Measurements from ENCODE around the gene EPN2. TPM values are rescaled to one million over a fixed set of nuclear protein-coding genes. Genes with fewer than 3 reads are reported as not detected.

Gene EPN2
- total and polyA plus RNA-seq, 4 donors, result 5.6 to 23.8 (median 12.2) TPM

DNA sequence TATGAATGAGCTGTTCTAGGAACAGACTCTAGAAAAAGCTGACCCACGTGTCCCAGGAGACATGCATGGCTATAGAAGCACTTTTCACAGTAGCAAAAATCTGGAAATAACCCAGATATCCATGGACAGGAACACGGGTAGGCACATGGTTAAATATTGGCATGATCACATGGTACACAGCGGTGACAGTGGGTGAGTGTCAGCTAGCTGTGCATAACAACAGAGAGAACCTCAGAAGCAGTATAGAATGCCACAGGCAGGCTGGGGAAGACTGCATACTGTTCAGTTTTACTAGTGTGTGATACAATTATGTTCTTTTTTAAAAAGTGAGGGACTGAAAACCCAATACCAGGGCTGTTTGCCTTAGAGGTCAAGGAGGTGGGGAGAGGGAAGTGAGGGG is 31.4 kb downstream of the EPN2 start:
- no peak for DNase-seq (ENCODE audit: low spot score)
- H3K36me3 ChIP-seq (ENCODE audit: control insufficient read depth in 4 of 4, insufficient read depth in 3 of 4, low read depth in 1 of 4, low read length in 3 of 4), result no peaks in the 10 kb centered on the region
- no peaks in the 10 kb centered on the region for H3K27me3 ChIP-seq (ENCODE audit: control insufficient read depth in 4 of 4, insufficient read depth in 4 of 4, low read length in 3 of 4)
- H3K4me1 ChIP-seq (ENCODE audit: control insufficient read depth in 4 of 4, insufficient read depth in 4 of 4, low read length in 3 of 4), result peaks cover 8 to 40% (median 34%) of the 10 kb centered on the region in 4 donors
- WGBS, result 25% methylated on average over 3 of the region's 3 CpGs
- H3K27ac ChIP-seq (ENCODE audit: low read depth in 1 of 2, low read length in 2 of 2), result peak overlapping the region; percentile 51 to 61
- H3K9ac ChIP-seq (ENCODE audit: low read depth in 1 of 2, low read length in 2 of 2), result no peak overlapping the region
- no peak for TF ChIP-seq GABPA (IDR thresholded peaks at IDR 0.05 in 1 of 2, conservative IDR thresholded peaks at IDR 0.05 in 1 of 2)
- no peak for TF ChIP-seq FOXA2 (IDR thresholded peaks at IDR 0.05)
- no peaks in the 10 kb centered on the region for H3K9me3 ChIP-seq (ENCODE audit: control insufficient read depth in 4 of 4, low read length in 3 of 4)
- no peak overlapping the region for H3K4me3 ChIP-seq (ENCODE audit: low read depth in 1 of 3, low read length in 3 of 3)

DNA sequence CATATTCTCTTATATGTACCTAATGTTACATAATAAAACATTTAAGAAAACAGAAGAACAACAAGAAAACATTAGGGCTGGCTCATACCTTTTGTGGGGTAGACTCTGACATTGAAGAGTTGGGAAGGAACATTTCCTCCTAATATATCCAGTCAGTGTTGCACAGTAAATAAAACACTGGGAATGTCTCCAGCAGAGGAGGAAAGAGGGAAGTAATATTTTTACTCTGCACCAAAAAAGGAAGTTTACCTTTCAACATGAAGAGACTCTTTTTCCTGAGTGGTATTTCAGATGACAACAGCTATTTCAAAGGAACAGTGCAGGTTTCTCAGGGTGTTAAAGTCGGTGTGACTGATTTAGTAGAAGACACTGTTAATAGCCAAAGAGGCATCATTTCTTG is 31.9 kb downstream of the EPN2 start:
- Histone ChIP-seq H3K9ac (ENCODE audit: low read depth in 1 of 2, low read length in 2 of 2) (no peak overlapping the region), H3K27me3 (ENCODE audit: control insufficient read depth in 4 of 4, insufficient read depth in 4 of 4, low read length in 3 of 4) (no peaks in the 10 kb centered on the region), H3K4me1 (ENCODE audit: control insufficient read depth in 4 of 4, insufficient read depth in 4 of 4, low read length in 3 of 4) (peaks cover 8 to 39% (median 34%) of the 10 kb centered on the region in 4 donors), H3K36me3 (ENCODE audit: control insufficient read depth in 4 of 4, insufficient read depth in 3 of 4, low read depth in 1 of 4, low read length in 3 of 4) (no peaks in the 10 kb centered on the region), H3K27ac (ENCODE audit: low read depth in 1 of 2, low read length in 2 of 2) (peak overlapping the region; percentile 51 to 61), H3K9me3 (ENCODE audit: control insufficient read depth in 4 of 4, low read length in 3 of 4) (no peaks in the 10 kb centered on the region), H3K4me3 (ENCODE audit: low read depth in 1 of 3, low read length in 3 of 3) (no peak overlapping the region)
- 60% methylated on average over 1 of the region's 1 CpG for WGBS
- DNase-seq (ENCODE audit: low spot score), result no peak
- no peak for TF ChIP-seq SP1 (IDR thresholded peaks at IDR 0.05)
- no peak for TF ChIP-seq FOXA2 (IDR thresholded peaks at IDR 0.05)
- TF ChIP-seq TAF1 (conservative IDR thresholded peaks at IDR 0.05), result no peak
- TF ChIP-seq RXRA (IDR thresholded peaks at IDR 0.05), result peak in 1 of 2 donors; percentile 34
- TF ChIP-seq, protein P1, sequence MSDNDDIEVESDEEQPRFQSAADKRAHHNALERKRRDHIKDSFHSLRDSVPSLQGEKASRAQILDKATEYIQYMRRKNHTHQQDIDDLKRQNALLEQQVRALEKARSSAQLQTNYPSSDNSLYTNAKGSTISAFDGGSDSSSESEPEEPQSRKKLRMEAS (IDR thresholded peaks at IDR 0.05), result peak; percentile 37
- TF ChIP-seq, protein P2, sequence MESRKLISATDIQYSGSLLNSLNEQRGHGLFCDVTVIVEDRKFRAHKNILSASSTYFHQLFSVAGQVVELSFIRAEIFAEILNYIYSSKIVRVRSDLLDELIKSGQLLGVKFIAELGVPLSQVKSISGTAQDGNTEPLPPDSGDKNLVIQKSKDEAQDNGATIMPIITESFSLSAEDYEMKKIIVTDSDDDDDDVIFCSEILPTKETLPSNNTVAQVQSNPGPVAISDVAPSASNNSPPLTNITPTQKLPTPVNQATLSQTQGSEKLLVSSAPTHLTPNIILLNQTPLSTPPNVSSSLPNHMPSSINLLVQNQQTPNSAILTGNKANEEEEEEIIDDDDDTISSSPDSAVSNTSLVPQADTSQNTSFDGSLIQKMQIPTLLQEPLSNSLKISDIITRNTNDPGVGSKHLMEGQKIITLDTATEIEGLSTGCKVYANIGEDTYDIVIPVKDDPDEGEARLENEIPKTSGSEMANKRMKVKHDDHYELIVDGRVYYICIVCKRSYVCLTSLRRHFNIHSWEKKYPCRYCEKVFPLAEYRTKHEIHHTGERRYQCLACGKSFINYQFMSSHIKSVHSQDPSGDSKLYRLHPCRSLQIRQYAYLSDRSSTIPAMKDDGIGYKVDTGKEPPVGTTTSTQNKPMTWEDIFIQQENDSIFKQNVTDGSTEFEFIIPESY (IDR thresholded peaks at IDR 0.05), result no peak
- TF ChIP-seq, protein P3, sequence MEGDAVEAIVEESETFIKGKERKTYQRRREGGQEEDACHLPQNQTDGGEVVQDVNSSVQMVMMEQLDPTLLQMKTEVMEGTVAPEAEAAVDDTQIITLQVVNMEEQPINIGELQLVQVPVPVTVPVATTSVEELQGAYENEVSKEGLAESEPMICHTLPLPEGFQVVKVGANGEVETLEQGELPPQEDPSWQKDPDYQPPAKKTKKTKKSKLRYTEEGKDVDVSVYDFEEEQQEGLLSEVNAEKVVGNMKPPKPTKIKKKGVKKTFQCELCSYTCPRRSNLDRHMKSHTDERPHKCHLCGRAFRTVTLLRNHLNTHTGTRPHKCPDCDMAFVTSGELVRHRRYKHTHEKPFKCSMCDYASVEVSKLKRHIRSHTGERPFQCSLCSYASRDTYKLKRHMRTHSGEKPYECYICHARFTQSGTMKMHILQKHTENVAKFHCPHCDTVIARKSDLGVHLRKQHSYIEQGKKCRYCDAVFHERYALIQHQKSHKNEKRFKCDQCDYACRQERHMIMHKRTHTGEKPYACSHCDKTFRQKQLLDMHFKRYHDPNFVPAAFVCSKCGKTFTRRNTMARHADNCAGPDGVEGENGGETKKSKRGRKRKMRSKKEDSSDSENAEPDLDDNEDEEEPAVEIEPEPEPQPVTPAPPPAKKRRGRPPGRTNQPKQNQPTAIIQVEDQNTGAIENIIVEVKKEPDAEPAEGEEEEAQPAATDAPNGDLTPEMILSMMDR (IDR thresholded peaks at IDR 0.05; ENCODE audit: low read depth, low read length, missing input control), result peak; percentile 8
- TF ChIP-seq HNF4G (IDR thresholded peaks at IDR 0.05), result no peak
- TF ChIP-seq EGR1 (IDR thresholded peaks at IDR 0.05; ENCODE audit: low read depth in 2 of 2), result peak in 1 of 2 donors; percentile 49
- TF ChIP-seq HNF4A (conservative IDR thresholded peaks at IDR 0.05), result peak in 1 of 2 donors; percentile 20
- peak; percentile 25 for TF ChIP-seq YY1 (IDR thresholded peaks at IDR 0.05)
- TF ChIP-seq JUND (IDR thresholded peaks at IDR 0.05), result no peak
- peak; percentile 28 to 42 for TF ChIP-seq RAD21 (IDR thresholded peaks at IDR 0.05)

DNA sequence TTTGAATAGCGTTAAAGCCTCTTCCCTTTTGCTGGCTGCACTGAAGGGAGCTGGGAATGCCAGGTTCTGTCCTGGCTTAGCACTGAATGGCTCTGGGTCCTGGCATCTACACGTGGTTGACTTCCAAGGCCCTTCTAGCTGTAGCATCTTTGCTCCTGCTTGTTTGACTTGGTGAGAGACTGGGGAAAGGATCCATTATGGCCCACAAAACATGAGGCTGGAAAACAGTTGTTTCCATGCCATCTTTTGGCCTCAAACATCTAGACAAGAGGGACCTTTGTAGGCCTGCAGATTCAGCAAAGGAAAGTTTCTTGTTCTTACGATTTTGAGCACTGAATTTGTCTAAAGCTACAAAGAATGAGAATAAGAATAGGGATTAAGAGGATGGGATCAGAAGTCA is 32.5 kb downstream of the EPN2 start:
- H3K9ac ChIP-seq (ENCODE audit: low read depth in 1 of 2, low read length in 2 of 2), result no peak overlapping the region
- TF ChIP-seq GABPA (IDR thresholded peaks at IDR 0.05 in 1 of 2, conservative IDR thresholded peaks at IDR 0.05 in 1 of 2), result no peak
- TF ChIP-seq, protein P4, sequence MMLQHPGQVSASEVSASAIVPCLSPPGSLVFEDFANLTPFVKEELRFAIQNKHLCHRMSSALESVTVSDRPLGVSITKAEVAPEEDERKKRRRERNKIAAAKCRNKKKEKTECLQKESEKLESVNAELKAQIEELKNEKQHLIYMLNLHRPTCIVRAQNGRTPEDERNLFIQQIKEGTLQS (IDR thresholded peaks at IDR 0.05), result no peak
- TF ChIP-seq NR2F2 (IDR thresholded peaks at IDR 0.05), result no peak
- no peak for TF ChIP-seq RXRA (IDR thresholded peaks at IDR 0.05)
- TF ChIP-seq, protein P2 (IDR thresholded peaks at IDR 0.05), result no peak
- H3K4me1 ChIP-seq (ENCODE audit: control insufficient read depth in 4 of 4, insufficient read depth in 4 of 4, low read length in 3 of 4), result peaks cover 8 to 36% (median 34%) of the 10 kb centered on the region in 4 donors
- H3K9me3 ChIP-seq (ENCODE audit: control insufficient read depth in 4 of 4, low read length in 3 of 4), result no peaks in the 10 kb centered on the region
- 65% methylated on average over 3 of the region's 3 CpGs for WGBS
- no peaks in the 10 kb centered on the region for H3K27me3 ChIP-seq (ENCODE audit: control insufficient read depth in 4 of 4, insufficient read depth in 4 of 4, low read length in 3 of 4)
- H3K4me3 ChIP-seq (ENCODE audit: low read depth in 1 of 3, low read length in 3 of 3), result no peak overlapping the region
- no peak for DNase-seq (ENCODE audit: low spot score)
- peak overlapping the region in 1 of 2 donors; percentile 15 for H3K27ac ChIP-seq (ENCODE audit: low read depth in 1 of 2, low read length in 2 of 2)
- H3K36me3 ChIP-seq (ENCODE audit: control insufficient read depth in 4 of 4, insufficient read depth in 3 of 4, low read depth in 1 of 4, low read length in 3 of 4), result no peaks in the 10 kb centered on the region

Measured in liver (tissue), 9 donors.